ENCODE data around the gene TMEM87A.
"Not testable (repeated sequence)": the region's sequence is repeated elsewhere in the genome, so short reads cannot be mapped to it uniquely, and the experiment has no call there.

Gene TMEM87A

DNA sequence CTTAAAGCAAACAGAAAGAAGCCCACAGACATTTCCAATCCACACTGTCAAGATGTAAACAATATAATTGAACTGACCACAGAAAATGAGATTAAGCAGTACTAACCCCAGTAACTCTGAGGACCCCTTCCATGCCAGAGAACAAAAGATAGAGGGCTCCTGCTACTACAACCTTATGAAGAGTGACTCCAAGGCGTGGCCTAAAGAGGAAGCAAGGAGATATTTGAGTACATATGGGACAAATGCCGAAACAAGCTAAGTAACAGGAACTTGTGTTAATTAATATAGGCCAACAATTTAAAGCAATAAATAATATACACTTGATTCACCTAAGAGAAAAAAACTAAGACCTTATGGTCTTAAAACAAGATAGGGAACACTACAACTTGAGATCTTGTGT, 40.1 kb downstream of the TMEM87A start:
- H2BK15ac ChIP-seq (replicated peaks; ENCODE audit: low read depth): no peak overlapping the region
- H2BK120ac ChIP-seq (ENCODE audit: low read depth, low read length): no peak overlapping the region
- no peaks in the 10 kb centered on the region for H3K79me1 ChIP-seq (ENCODE audit: low read length)
- no peak overlapping the region for H3K27ac ChIP-seq (ENCODE audit: low read depth, low read length)
- no peak overlapping the region for H4K8ac ChIP-seq (ENCODE audit: low read depth, low read length)
- H3K79me2 ChIP-seq (ENCODE audit: control insufficient read depth, insufficient read depth, low read length): no peaks in the 10 kb centered on the region
- no peak overlapping the region for H3K4me2 ChIP-seq (ENCODE audit: low read length)
- no peak overlapping the region for H3K56ac ChIP-seq (ENCODE audit: low read length)
- peaks cover 2% of the 10 kb centered on the region for H3K36me3 ChIP-seq (ENCODE audit: control insufficient read depth, insufficient read depth, low read length)
- no peak overlapping the region for H3K4ac ChIP-seq (ENCODE audit: low read depth, low read length)
- H3K4me1 ChIP-seq (ENCODE audit: control insufficient read depth, low read depth, low read length): no peaks in the 10 kb centered on the region
- no peak overlapping the region for H3K23ac ChIP-seq (ENCODE audit: low read length)
- H3K4me3 ChIP-seq (ENCODE audit: low read length): no peak overlapping the region
- H3K9ac ChIP-seq (ENCODE audit: low read length): no peak overlapping the region
- DNase-seq: peak; percentile 1
- H3K18ac ChIP-seq (ENCODE audit: low read length): no peak overlapping the region
- H3K27me3 ChIP-seq (ENCODE audit: insufficient read depth, low read length, poor library complexity): no peaks in the 10 kb centered on the region
- no CpG with 5 or more reads among the region's 2 CpGs for WGBS (ENCODE audit: extremely low coverage, insufficient coverage, low lambda C conversion rate)
- H2BK5ac ChIP-seq (ENCODE audit: low read length): no peak overlapping the region
- H2AK5ac ChIP-seq (ENCODE audit: low read length): no peak overlapping the region
- H4K5ac ChIP-seq (ENCODE audit: low read length): no peak overlapping the region

- Histone ChIP-seq H3K4me3 (ENCODE audit: low read length) (no peak overlapping the region), H3K79me2 (ENCODE audit: control insufficient read depth, insufficient read depth, low read length) (no peaks in the 10 kb centered on the region), H4K8ac (ENCODE audit: low read depth, low read length) (no peak overlapping the region), H3K27me3 (ENCODE audit: insufficient read depth, low read length, poor library complexity) (no peaks in the 10 kb centered on the region), H2BK120ac (ENCODE audit: low read depth, low read length) (no peak overlapping the region), H3K4me1 (ENCODE audit: control insufficient read depth, low read depth, low read length) (no peaks in the 10 kb centered on the region), H3K36me3 (ENCODE audit: control insufficient read depth, insufficient read depth, low read length) (peaks cover 2% of the 10 kb centered on the region), H3K23ac (ENCODE audit: low read length) (no peak overlapping the region), H3K18ac (ENCODE audit: low read length) (no peak overlapping the region), H3K56ac (ENCODE audit: low read length) (no peak overlapping the region), H4K5ac (ENCODE audit: low read length) (no peak overlapping the region), H2AK5ac (ENCODE audit: low read length) (no peak overlapping the region), H3K4me2 (ENCODE audit: low read length) (no peak overlapping the region), H2BK5ac (ENCODE audit: low read length) (no peak overlapping the region), H3K27ac (ENCODE audit: low read depth, low read length) (no peak overlapping the region), H3K4ac (ENCODE audit: low read depth, low read length) (no peak overlapping the region), H3K79me1 (ENCODE audit: low read length) (no peaks in the 10 kb centered on the region), H2BK15ac (replicated peaks; ENCODE audit: low read depth) (no peak overlapping the region), H3K9ac (ENCODE audit: low read length) (no peak overlapping the region)
- no CpG with 5 or more reads among the region's 5 CpGs for WGBS (ENCODE audit: extremely low coverage, insufficient coverage, low lambda C conversion rate)
- no peak for DNase-seq
These were observed 40.6 kb downstream of the TMEM87A start for GRCh38 chr15:42232606-42233005.

- Histone ChIP-seq H2AK5ac (ENCODE audit: low read length) (no peak overlapping the region), H3K79me1 (ENCODE audit: low read length) (no peaks in the 10 kb centered on the region), H3K56ac (ENCODE audit: low read length) (no peak overlapping the region), H3K27ac (ENCODE audit: low read depth, low read length) (no peak overlapping the region), H3K9ac (ENCODE audit: low read length) (no peak overlapping the region), H3K18ac (ENCODE audit: low read length) (no peak overlapping the region), H3K4me1 (ENCODE audit: control insufficient read depth, low read depth, low read length) (no peaks in the 10 kb centered on the region), H2BK15ac (replicated peaks; ENCODE audit: low read depth) (no peak overlapping the region), H2BK120ac (ENCODE audit: low read depth, low read length) (no peak overlapping the region), H4K8ac (ENCODE audit: low read depth, low read length) (no peak overlapping the region), H3K79me2 (ENCODE audit: control insufficient read depth, insufficient read depth, low read length) (no peaks in the 10 kb centered on the region), H3K4me2 (ENCODE audit: low read length) (no peak overlapping the region), H3K36me3 (ENCODE audit: control insufficient read depth, insufficient read depth, low read length) (peaks cover 3% of the 10 kb centered on the region), H3K27me3 (ENCODE audit: insufficient read depth, low read length, poor library complexity) (no peaks in the 10 kb centered on the region), H3K4ac (ENCODE audit: low read depth, low read length) (no peak overlapping the region), H3K23ac (ENCODE audit: low read length) (no peak overlapping the region), H2BK5ac (ENCODE audit: low read length) (no peak overlapping the region), H3K4me3 (ENCODE audit: low read length) (no peak overlapping the region), H4K5ac (ENCODE audit: low read length) (no peak overlapping the region)
- no peak for DNase-seq
- no CpG with 5 or more reads among the region's 1 CpG for WGBS (ENCODE audit: extremely low coverage, insufficient coverage, low lambda C conversion rate)
These were observed 42.1 kb downstream of the TMEM87A start for GRCh38 chr15:42231088-42231487.

GRCh38 chr15:42228981-42229380, 44.3 kb downstream of the TMEM87A start:
- not testable (repeated sequence) for H3K4me1 ChIP-seq (ENCODE audit: control insufficient read depth, low read depth, low read length); DNase-seq; H3K79me1 ChIP-seq (ENCODE audit: low read length); H4K8ac ChIP-seq (ENCODE audit: low read depth, low read length); H3K79me2 ChIP-seq (ENCODE audit: control insufficient read depth, insufficient read depth, low read length); H2BK15ac ChIP-seq (replicated peaks; ENCODE audit: low read depth); H2BK5ac ChIP-seq (ENCODE audit: low read length); H2BK120ac ChIP-seq (ENCODE audit: low read depth, low read length); H4K5ac ChIP-seq (ENCODE audit: low read length); H3K18ac ChIP-seq (ENCODE audit: low read length); H3K4me3 ChIP-seq (ENCODE audit: low read length); H3K9ac ChIP-seq (ENCODE audit: low read length); H3K36me3 ChIP-seq (ENCODE audit: control insufficient read depth, insufficient read depth, low read length); H3K27ac ChIP-seq (ENCODE audit: low read depth, low read length); H3K27me3 ChIP-seq (ENCODE audit: insufficient read depth, low read length, poor library complexity); H3K56ac ChIP-seq (ENCODE audit: low read length); H2AK5ac ChIP-seq (ENCODE audit: low read length); H3K4ac ChIP-seq (ENCODE audit: low read depth, low read length); H3K4me2 ChIP-seq (ENCODE audit: low read length); H3K23ac ChIP-seq (ENCODE audit: low read length)
- no CpG with 5 or more reads among the region's 5 CpGs for WGBS (ENCODE audit: extremely low coverage, insufficient coverage, low lambda C conversion rate)

DNA sequence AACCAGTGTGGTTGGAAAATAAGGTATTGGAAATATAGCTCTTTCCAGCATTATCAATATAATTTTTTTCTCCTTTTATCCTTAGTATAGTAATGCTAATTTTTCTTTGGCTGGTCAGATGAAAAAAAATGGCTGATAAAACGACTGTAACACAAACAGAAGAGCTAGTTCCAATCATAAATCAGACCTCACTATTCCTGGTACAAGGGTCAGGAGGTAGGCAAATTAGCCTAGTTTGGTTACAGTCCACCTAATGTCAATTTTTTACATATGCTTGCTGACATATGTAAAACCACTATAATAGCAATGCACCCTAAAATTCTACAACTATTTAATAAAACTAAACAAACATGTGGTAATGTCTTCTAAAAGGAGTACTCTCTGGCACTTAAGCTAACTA, 45.2 kb downstream of the TMEM87A start:
- H2AK5ac ChIP-seq (ENCODE audit: low read length): no peak overlapping the region
- no peak overlapping the region for H3K56ac ChIP-seq (ENCODE audit: low read length)
- DNase-seq: no peak
- WGBS (ENCODE audit: extremely low coverage, insufficient coverage, low lambda C conversion rate): no CpG with 5 or more reads among the region's 1 CpG
- no peaks in the 10 kb centered on the region for H3K4me1 ChIP-seq (ENCODE audit: control insufficient read depth, low read depth, low read length)
- no peaks in the 10 kb centered on the region for H3K79me2 ChIP-seq (ENCODE audit: control insufficient read depth, insufficient read depth, low read length)
- H3K27ac ChIP-seq (ENCODE audit: low read depth, low read length): no peak overlapping the region
- H2BK120ac ChIP-seq (ENCODE audit: low read depth, low read length): no peak overlapping the region
- no peak overlapping the region for H3K4me2 ChIP-seq (ENCODE audit: low read length)
- H3K9ac ChIP-seq (ENCODE audit: low read length): no peak overlapping the region
- peaks cover 6% of the 10 kb centered on the region for H3K36me3 ChIP-seq (ENCODE audit: control insufficient read depth, insufficient read depth, low read length)
- no peak overlapping the region for H4K8ac ChIP-seq (ENCODE audit: low read depth, low read length)
- no peaks in the 10 kb centered on the region for H3K27me3 ChIP-seq (ENCODE audit: insufficient read depth, low read length, poor library complexity)
- H3K79me1 ChIP-seq (ENCODE audit: low read length): no peaks in the 10 kb centered on the region
- no peak overlapping the region for H3K4ac ChIP-seq (ENCODE audit: low read depth, low read length)
- no peak overlapping the region for H3K4me3 ChIP-seq (ENCODE audit: low read length)
- no peak overlapping the region for H2BK5ac ChIP-seq (ENCODE audit: low read length)
- no peak overlapping the region for H2BK15ac ChIP-seq (replicated peaks; ENCODE audit: low read depth)
- no peak overlapping the region for H4K5ac ChIP-seq (ENCODE audit: low read length)
- no peak overlapping the region for H3K23ac ChIP-seq (ENCODE audit: low read length)
- no peak overlapping the region for H3K18ac ChIP-seq (ENCODE audit: low read length)

DNA sequence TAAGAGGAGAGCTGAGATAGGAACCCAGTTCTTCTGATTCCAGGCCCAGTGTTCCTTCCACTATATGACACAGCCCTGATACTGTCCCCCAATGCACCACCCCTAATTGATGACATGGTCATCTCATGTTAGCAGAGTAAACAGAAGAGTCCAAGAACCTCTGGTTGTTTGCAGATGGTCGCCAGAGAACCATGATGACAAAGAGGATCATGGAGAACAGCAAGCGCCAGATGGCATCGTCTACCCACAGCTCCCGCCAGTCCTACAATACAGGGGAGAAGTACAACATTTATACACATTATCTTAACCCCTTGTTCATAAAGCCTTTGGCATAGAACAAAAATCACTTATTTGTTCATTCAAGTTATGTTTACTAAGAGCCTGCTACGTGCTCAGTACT, 46.6 kb downstream of the TMEM87A start:
- Histone ChIP-seq H2AK5ac (ENCODE audit: low read length) (no peak overlapping the region), H4K8ac (ENCODE audit: low read depth, low read length) (no peak overlapping the region), H3K27me3 (ENCODE audit: insufficient read depth, low read length, poor library complexity) (no peaks in the 10 kb centered on the region), H2BK120ac (ENCODE audit: low read depth, low read length) (no peak overlapping the region), H3K23ac (ENCODE audit: low read length) (no peak overlapping the region), H3K18ac (ENCODE audit: low read length) (no peak overlapping the region), H3K9ac (ENCODE audit: low read length) (no peak overlapping the region), H2BK15ac (replicated peaks; ENCODE audit: low read depth) (no peak overlapping the region), H3K36me3 (ENCODE audit: control insufficient read depth, insufficient read depth, low read length) (peaks cover 6% of the 10 kb centered on the region), H3K79me1 (ENCODE audit: low read length) (no peaks in the 10 kb centered on the region), H3K4me2 (ENCODE audit: low read length) (no peak overlapping the region), H3K27ac (ENCODE audit: low read depth, low read length) (no peak overlapping the region), H3K4me3 (ENCODE audit: low read length) (no peak overlapping the region), H3K79me2 (ENCODE audit: control insufficient read depth, insufficient read depth, low read length) (no peaks in the 10 kb centered on the region), H2BK5ac (ENCODE audit: low read length) (no peak overlapping the region), H3K4ac (ENCODE audit: low read depth, low read length) (no peak overlapping the region), H3K4me1 (ENCODE audit: control insufficient read depth, low read depth, low read length) (no peaks in the 10 kb centered on the region), H3K56ac (ENCODE audit: low read length) (no peak overlapping the region), H4K5ac (ENCODE audit: low read length) (no peak overlapping the region)
- no peak for DNase-seq
- WGBS (ENCODE audit: extremely low coverage, insufficient coverage, low lambda C conversion rate): no CpG with 5 or more reads among the region's 5 CpGs

Measured in mesendoderm (in vitro differentiated cells).